Skeletal muscle tissue (tissue), 4 donors: Measurements from ENCODE around the gene PIK3R3. TPM values are rescaled to one million over a fixed set of nuclear protein-coding genes. Genes with fewer than 3 reads are reported as not detected.
A peak's percentile ranks its signal among the peaks of the same experiment; 100 is the strongest.

Experiments used
- H3K27ac ChIP-seq: one replicate; pipeline ENCODE4 v1.7.0; 2013; ENCODE audit warnings: mild to moderate bottlenecking, low read depth, low read length, inconsistent platforms
- H3K27me3 ChIP-seq, 3 donors: one replicate each; pipeline ENCODE4 v1.7.0; 2013; ENCODE audit warnings: low read length in 3 of 3; ENCODE audit not compliant: control insufficient read depth in 3 of 3, insufficient read depth in 3 of 3
- H3K36me3 ChIP-seq, 3 donors: one replicate each; pipeline ENCODE4 v1.7.0; 2013; ENCODE audit warnings: low read length in 3 of 3; ENCODE audit not compliant: control insufficient read depth in 3 of 3, insufficient read depth in 3 of 3
- H3K4me1 ChIP-seq, 3 donors: one replicate each; pipeline ENCODE4 v1.7.0; 2013; ENCODE audit warnings: low read length in 3 of 3, mild to moderate bottlenecking in 3 of 3; ENCODE audit not compliant: control insufficient read depth in 3 of 3, insufficient read depth in 3 of 3
- H3K4me3 ChIP-seq, 3 donors: one replicate each; pipeline ENCODE4 v1.7.0; 2013; ENCODE audit warnings: low read length in 3 of 3
- H3K9ac ChIP-seq, 3 donors: one replicate each; pipeline ENCODE4 v1.7.0; 2013; ENCODE audit warnings: low read length in 3 of 3, mild to moderate bottlenecking in 3 of 3, moderate library complexity in 2 of 3, low read depth in 1 of 3
- H3K9me3 ChIP-seq, 3 donors: one replicate each; pipeline ENCODE4 v1.7.0; 2013; ENCODE audit warnings: low read length in 3 of 3; ENCODE audit not compliant: control insufficient read depth in 3 of 3
- total RNA-seq: library from RNA; depleted of rRNA; stranded (reverse); fragments of >200 nt; gene quantifications from one replicate; pipeline ENCODE4 v1.2.3, GENCODE V29; 2014
- donor health status: Osteomylitis.

The PIK3R3 gene
- total RNA-seq, 1 donor from 2014 or later, result 13.0 TPM

- Histone ChIP-seq H3K27ac (no peak overlapping the region), H3K4me3 (no peak overlapping the region), H3K36me3 (peaks cover 17 to 32% (median 26%) of the 10 kb centered on the region in 3 donors), H3K9me3 (no peaks in the 10 kb centered on the region), H3K9ac (no peak overlapping the region), H3K27me3 (no peaks in the 10 kb centered on the region), H3K4me1 (peaks cover 8 to 26% (median 19%) of the 10 kb centered on the region in 3 donors)
Observed at GRCh38 chr1:46017876-46018503, 114.4 kb downstream of the PIK3R3 start.

GRCh38 chr1:46013581-46013980 lies 118.8 kb downstream of the PIK3R3 start:
- Histone ChIP-seq H3K4me3 (no peak overlapping the region), H3K9ac (no peak overlapping the region), H3K27me3 (no peaks in the 10 kb centered on the region), H3K27ac (no peak overlapping the region), H3K36me3 (peaks cover 27 to 40% (median 37%) of the 10 kb centered on the region in 3 donors), H3K4me1 (peaks cover 2 to 10% (median 4%) of the 10 kb centered on the region in 3 donors), H3K9me3 (no peaks in the 10 kb centered on the region)

DNA sequence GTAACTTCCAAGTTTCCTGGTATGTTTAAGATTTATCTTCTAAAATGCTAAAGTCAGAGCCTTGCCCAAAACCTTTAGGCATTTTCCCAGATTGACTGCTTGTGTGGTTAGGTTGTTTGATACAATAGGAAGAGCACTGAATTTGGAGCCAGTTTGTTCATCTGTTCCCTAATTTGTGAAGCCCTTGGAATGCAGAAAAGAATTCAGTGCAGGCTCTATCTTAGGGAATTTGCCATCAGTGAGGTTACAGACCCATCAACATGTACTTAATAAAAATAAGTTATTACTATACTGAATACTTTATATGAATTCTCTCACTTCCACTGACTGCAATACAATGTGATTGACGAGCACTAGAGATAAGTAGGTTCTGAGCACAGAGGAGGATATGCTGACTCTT lies 120.2 kb downstream of the PIK3R3 start:
- H3K27me3 ChIP-seq, result no peaks in the 10 kb centered on the region
- peaks cover 0 to 10% (median 4%) of the 10 kb centered on the region in 3 donors for H3K4me1 ChIP-seq
- H3K36me3 ChIP-seq, result peaks cover 41 to 53% (median 49%) of the 10 kb centered on the region in 3 donors
- no peaks in the 10 kb centered on the region for H3K9me3 ChIP-seq
- no peak overlapping the region for H3K27ac ChIP-seq
- H3K4me3 ChIP-seq, result no peak overlapping the region
- H3K9ac ChIP-seq, result no peak overlapping the region

DNA sequence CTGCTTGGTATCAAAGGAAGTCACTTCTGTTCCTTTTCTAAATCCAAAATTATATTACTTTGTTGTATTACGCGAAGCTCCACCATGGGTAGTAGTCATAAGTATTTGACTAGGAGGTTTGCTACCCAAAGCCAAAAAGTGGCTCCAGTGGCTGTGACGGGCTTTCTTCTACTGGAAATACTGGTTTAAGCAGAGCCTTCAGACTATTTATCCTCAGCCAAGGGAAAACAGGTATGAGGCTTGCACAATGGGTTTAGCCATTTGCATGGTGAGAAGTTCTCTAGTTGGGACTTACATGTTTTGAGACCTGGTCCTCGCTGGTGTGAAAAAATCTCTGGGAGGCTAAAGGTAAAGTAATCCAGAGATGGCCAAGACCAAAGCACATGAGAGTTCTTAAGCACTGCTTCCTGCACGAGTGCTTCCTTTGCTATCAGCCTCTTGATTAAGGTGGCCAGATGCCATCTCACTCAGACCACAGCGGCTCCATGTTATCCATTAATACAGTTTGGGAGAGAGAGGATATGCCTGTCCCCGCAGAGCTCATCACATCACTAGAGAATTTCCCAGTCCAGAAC lies 121.2 kb downstream of the PIK3R3 start:
- Histone ChIP-seq H3K27ac (no peak overlapping the region), H3K9ac (no peak overlapping the region), H3K36me3 (peaks cover 51 to 63% (median 58%) of the 10 kb centered on the region in 3 donors), H3K9me3 (no peaks in the 10 kb centered on the region), H3K27me3 (no peaks in the 10 kb centered on the region), H3K4me3 (no peak overlapping the region), H3K4me1 (peaks cover 0 to 10% (median 4%) of the 10 kb centered on the region in 3 donors)

GRCh38 chr1:46010611-46011010 lies 121.8 kb downstream of the PIK3R3 start:
- H3K4me3 ChIP-seq, result no peak overlapping the region
- peak overlapping the region; percentile 20 for H3K27ac ChIP-seq
- H3K27me3 ChIP-seq, result no peaks in the 10 kb centered on the region
- H3K9ac ChIP-seq, result no peak overlapping the region
- peaks cover 0 to 10% (median 4%) of the 10 kb centered on the region in 3 donors for H3K4me1 ChIP-seq
- peaks cover 55 to 69% (median 64%) of the 10 kb centered on the region in 3 donors for H3K36me3 ChIP-seq
- H3K9me3 ChIP-seq, result no peaks in the 10 kb centered on the region

DNA sequence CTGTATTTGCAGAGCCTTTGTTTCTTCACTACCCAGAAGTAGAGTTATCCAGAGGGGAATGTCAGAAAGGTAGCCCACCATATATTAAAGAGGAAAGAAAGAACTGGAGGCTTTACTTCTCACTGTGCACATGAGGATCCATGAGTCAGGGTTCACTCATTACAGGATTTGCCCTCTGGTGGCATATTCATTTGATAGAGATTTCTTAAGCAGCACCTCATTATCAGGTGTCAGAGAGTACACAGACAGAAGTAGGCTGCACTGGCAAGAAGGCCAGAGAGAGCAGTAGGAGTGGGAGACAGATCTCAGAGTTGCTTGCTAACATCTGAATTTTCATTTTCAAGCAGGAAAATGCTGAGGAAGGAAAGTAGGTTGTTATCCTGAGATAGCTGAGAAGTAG lies 123.8 kb downstream of the PIK3R3 start:
- Histone ChIP-seq H3K9ac (no peak overlapping the region), H3K27me3 (no peaks in the 10 kb centered on the region), H3K4me1 (peaks cover 0 to 10% (median 4%) of the 10 kb centered on the region in 3 donors), H3K36me3 (peaks cover 71 to 85% (median 75%) of the 10 kb centered on the region in 3 donors), H3K9me3 (no peaks in the 10 kb centered on the region), H3K4me3 (no peak overlapping the region), H3K27ac (no peak overlapping the region)

- Histone ChIP-seq H3K27me3 (no peaks in the 10 kb centered on the region), H3K9ac (no peak overlapping the region), H3K4me1 (peaks cover 0 to 10% (median 4%) of the 10 kb centered on the region in 3 donors), H3K9me3 (no peaks in the 10 kb centered on the region), H3K36me3 (peaks cover 74 to 83% (median 77%) of the 10 kb centered on the region in 3 donors), H3K4me3 (no peak overlapping the region), H3K27ac (no peak overlapping the region)
Observed at GRCh38 chr1:46005594-46005993, 126.8 kb downstream of the PIK3R3 start.

DNA sequence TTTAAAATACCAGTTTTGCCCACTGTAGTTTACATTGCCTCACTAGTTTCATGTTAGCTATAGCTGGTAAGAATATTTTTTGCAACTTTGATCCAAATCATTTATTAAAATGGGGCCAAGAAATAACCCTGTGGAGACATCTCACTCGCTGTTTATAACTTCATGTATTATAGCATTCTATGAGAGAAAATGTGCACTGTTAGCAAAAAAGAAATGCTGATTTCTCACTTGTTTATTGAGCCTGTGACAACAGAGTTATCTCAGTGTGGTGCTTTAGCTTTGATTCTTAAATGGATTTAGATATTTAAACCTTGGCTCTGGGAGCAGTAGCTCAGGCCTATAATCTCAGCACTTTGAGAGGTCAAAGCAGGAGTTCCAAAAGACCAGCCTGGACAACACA lies 127.9 kb downstream of the PIK3R3 start:
- H3K36me3 ChIP-seq, result peaks cover 70 to 81% (median 74%) of the 10 kb centered on the region in 3 donors
- no peak overlapping the region for H3K4me3 ChIP-seq
- peaks cover 0 to 3% (median 0%) of the 10 kb centered on the region in 3 donors for H3K4me1 ChIP-seq
- H3K27ac ChIP-seq, result no peak overlapping the region
- H3K9ac ChIP-seq, result no peak overlapping the region
- no peaks in the 10 kb centered on the region for H3K27me3 ChIP-seq
- no peaks in the 10 kb centered on the region for H3K9me3 ChIP-seq

DNA sequence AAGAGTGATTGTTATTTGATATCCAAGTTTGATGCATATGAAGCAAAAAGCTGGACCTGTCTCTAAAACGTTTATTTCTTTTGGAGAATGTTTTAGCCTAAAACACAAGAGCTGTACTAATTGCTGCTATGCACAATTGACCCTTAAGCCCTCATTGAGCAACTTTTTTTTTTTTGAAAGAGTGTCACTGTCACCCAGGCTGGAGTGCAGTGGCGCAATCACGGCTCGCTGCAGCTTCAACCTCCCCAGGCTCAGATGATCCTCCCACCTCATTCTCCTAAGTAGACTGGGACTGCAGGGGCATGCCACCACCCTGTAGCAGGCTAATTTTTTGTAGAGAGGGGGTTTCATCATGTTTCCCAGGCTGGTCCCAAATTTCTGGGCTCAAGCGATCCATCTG lies 129.1 kb downstream of the PIK3R3 start:
- H3K36me3 ChIP-seq, result peaks cover 61 to 74% (median 68%) of the 10 kb centered on the region in 3 donors
- no peaks in the 10 kb centered on the region for H3K9me3 ChIP-seq
- H3K27me3 ChIP-seq, result no peaks in the 10 kb centered on the region
- H3K4me1 ChIP-seq, result no peaks in the 10 kb centered on the region
- H3K27ac ChIP-seq, result no peak overlapping the region
- H3K9ac ChIP-seq, result no peak overlapping the region
- no peak overlapping the region for H3K4me3 ChIP-seq

- H3K9me3 ChIP-seq, result no peaks in the 10 kb centered on the region
- H3K27me3 ChIP-seq, result no peaks in the 10 kb centered on the region
- no peak overlapping the region for H3K9ac ChIP-seq
- H3K4me1 ChIP-seq, result no peaks in the 10 kb centered on the region
- H3K4me3 ChIP-seq, result no peak overlapping the region
- no peak overlapping the region for H3K27ac ChIP-seq
- H3K36me3 ChIP-seq, result peaks cover 55 to 73% (median 65%) of the 10 kb centered on the region in 3 donors
Observed at GRCh38 chr1:46002551-46003150, 129.8 kb downstream of the PIK3R3 start.
